CD4-positive, alpha-beta T cell treated with Interferon gamma for 1 hour (primary cell): Measurements from ENCODE around the gene FGF14.

ENCODE experiments used
- DNase-seq: peaks from one replicate; pipeline ENCODE4 v3.0.0-alpha.2; 2020

Gene FGF14

GRCh38 chr13:101967781-101968180 lies 434.1 kb downstream of the FGF14 start:
- DNase-seq: no peak

GRCh38 chr13:101967216-101967615 lies 434.6 kb downstream of the FGF14 start:
- DNase-seq: no peak

- no peak for DNase-seq
These were observed 436.8 kb downstream of the FGF14 start for GRCh38 chr13:101965096-101965495.

GRCh38 chr13:101959016-101959415 lies 442.8 kb downstream of the FGF14 start:
- no peak for DNase-seq

GRCh38 chr13:101955764-101956163 lies 446.1 kb downstream of the FGF14 start:
- no peak for DNase-seq

- DNase-seq: no peak
These were observed 450.7 kb downstream of the FGF14 start for GRCh38 chr13:101951114-101951513.

GRCh38 chr13:101949681-101950080 lies 452.2 kb downstream of the FGF14 start:
- no peak for DNase-seq

GRCh38 chr13:101946401-101946800 lies 455.4 kb downstream of the FGF14 start:
- DNase-seq: no peak

- DNase-seq: no peak
These were observed 456.4 kb downstream of the FGF14 start for GRCh38 chr13:101945435-101945834.

GRCh38 chr13:101944521-101944920 lies 457.3 kb downstream of the FGF14 start:
- DNase-seq: no peak

GRCh38 chr13:101942535-101943157 lies 459.2 kb downstream of the FGF14 start:
- no peak for DNase-seq

- no peak for DNase-seq
These were observed 459.8 kb downstream of the FGF14 start for GRCh38 chr13:101942038-101942437.

- no peak for DNase-seq
These were observed 460.6 kb downstream of the FGF14 start for GRCh38 chr13:101941095-101941783.

GRCh38 chr13:101939370-101939769 lies 462.5 kb downstream of the FGF14 start:
- no peak for DNase-seq

- DNase-seq: no peak
These were observed 466.0 kb downstream of the FGF14 start for GRCh38 chr13:101935828-101936227.

GRCh38 chr13:101931186-101931585 lies 470.7 kb downstream of the FGF14 start:
- no peak for DNase-seq

- DNase-seq: no peak
These were observed 471.5 kb downstream of the FGF14 start for GRCh38 chr13:101930331-101930730.

GRCh38 chr13:101925731-101926130 lies 476.1 kb downstream of the FGF14 start:
- DNase-seq: no peak

GRCh38 chr13:101919541-101920181 lies 482.2 kb downstream of the FGF14 start:
- no peak for DNase-seq

- no peak for DNase-seq
These were observed 483.8 kb downstream of the FGF14 start for GRCh38 chr13:101917833-101918661.

- no peak for DNase-seq
These were observed 484.4 kb downstream of the FGF14 start for GRCh38 chr13:101917475-101917810.

GRCh38 chr13:101916775-101917474 lies 484.9 kb downstream of the FGF14 start:
- DNase-seq: no peak
